ENCODE results near the gene DPP4. TPM values are rescaled to one million over a fixed set of nuclear protein-coding genes. Genes with fewer than 3 reads are reported as not detected.

Gene DPP4
- total RNA-seq, 1 experiment from 2014 or later = 2.8 TPM

GRCh38 chr2:162085090-162085891, 11.3 kb upstream of the DPP4 start:
- H4K91ac ChIP-seq (ENCODE audit: insufficient read length, low read depth, low read length) = no peak overlapping the region
- Mint-ChIP-seq H3K9me3 (no peaks in the 10 kb centered on the region), H3K27ac (no peak overlapping the region; a peak in 1 of 7 replicates), H3K4me3 (no peak overlapping the region), H3K36me3 (ENCODE audit: insufficient read depth in 1 of 3, low read depth in 3 of 3) (no peaks in the 10 kb centered on the region), H3K4me1 (peaks cover 1 to 9% of the 10 kb centered on the region in 2 experiments), H3K27me3 (ENCODE audit: low read depth) (no peaks in the 10 kb centered on the region)
- no peak overlapping the region for H2BK120ac ChIP-seq (ENCODE audit: low read depth, low read length, poor library complexity, severe bottlenecking)
- no peaks in the 10 kb centered on the region for H3K27me3 ChIP-seq (ENCODE audit: insufficient read depth, low read length)
- no peak overlapping the region for H3K27ac ChIP-seq (ENCODE audit: insufficient read length, low read depth, low read length)
- no peaks in the 10 kb centered on the region for H3K23me2 ChIP-seq (ENCODE audit: insufficient read length, low read depth, low read length, poor library complexity, severe bottlenecking)
- no peak for TF ChIP-seq CTCF (conservative IDR thresholded peaks at IDR 0.05)
- H3K4me1 ChIP-seq (ENCODE audit: insufficient read depth, low read length) = no peaks in the 10 kb centered on the region
- H3K79me2 ChIP-seq (ENCODE audit: insufficient read depth, low read length) = no peaks in the 10 kb centered on the region
- H2AFZ ChIP-seq (ENCODE audit: low read length) = no peak overlapping the region
- H3K4me2 ChIP-seq (ENCODE audit: insufficient read depth, insufficient read length, low read length) = no peak overlapping the region
- H2BK15ac ChIP-seq (ENCODE audit: low read depth, low read length) = no peak overlapping the region
- no peak overlapping the region for H3K56ac ChIP-seq (ENCODE audit: insufficient read length, low read depth, low read length)
- H2BK12ac ChIP-seq (ENCODE audit: insufficient read length, low read depth, low read length) = no peak overlapping the region
- no peak overlapping the region for H3T11ph ChIP-seq (ENCODE audit: low read length)
- no peak overlapping the region for H2AK5ac ChIP-seq (ENCODE audit: insufficient read length, low read length)
- H2BK5ac ChIP-seq (ENCODE audit: insufficient read length, low read length) = no peak overlapping the region
- no peaks in the 10 kb centered on the region for H3K9me3 ChIP-seq (ENCODE audit: control insufficient read depth, low read depth, low read length)
- H3K23ac ChIP-seq (ENCODE audit: insufficient read length, low read depth, low read length) = no peak overlapping the region
- DNase-seq = no peak
- H3K4ac ChIP-seq (ENCODE audit: low read depth, low read length) = no peak overlapping the region
- WGBS (ENCODE audit: extremely low coverage, insufficient read length, low lambda C conversion rate) = no CpG with 5 or more reads among the region's 3 CpGs
- no peak overlapping the region for H2BK20ac ChIP-seq (ENCODE audit: low read depth, low read length, poor library complexity, severe bottlenecking)
- no peak overlapping the region for H4K5ac ChIP-seq (ENCODE audit: insufficient read length, low read depth, low read length)
- H3K9ac ChIP-seq (ENCODE audit: extremely low read depth, insufficient read length, low read length) = no peak overlapping the region
- H4K8ac ChIP-seq (replicated peaks; ENCODE audit: insufficient read length, low read depth, low read length) = no peak overlapping the region
- no peaks in the 10 kb centered on the region for H3K79me1 ChIP-seq (ENCODE audit: insufficient read depth, low read depth, low read length, poor library complexity, severe bottlenecking)
- H3K18ac ChIP-seq (ENCODE audit: insufficient read length, low read depth, low read length) = no peak overlapping the region
- H3K14ac ChIP-seq (ENCODE audit: insufficient read depth, low read length) = no peak overlapping the region
- no peaks in the 10 kb centered on the region for H4K20me1 ChIP-seq (ENCODE audit: control insufficient read depth, insufficient read depth, insufficient read length)

Measured in H9 (cell line).